Measurements from ENCODE around the gene CALD1.

The CALD1 gene

DNA sequence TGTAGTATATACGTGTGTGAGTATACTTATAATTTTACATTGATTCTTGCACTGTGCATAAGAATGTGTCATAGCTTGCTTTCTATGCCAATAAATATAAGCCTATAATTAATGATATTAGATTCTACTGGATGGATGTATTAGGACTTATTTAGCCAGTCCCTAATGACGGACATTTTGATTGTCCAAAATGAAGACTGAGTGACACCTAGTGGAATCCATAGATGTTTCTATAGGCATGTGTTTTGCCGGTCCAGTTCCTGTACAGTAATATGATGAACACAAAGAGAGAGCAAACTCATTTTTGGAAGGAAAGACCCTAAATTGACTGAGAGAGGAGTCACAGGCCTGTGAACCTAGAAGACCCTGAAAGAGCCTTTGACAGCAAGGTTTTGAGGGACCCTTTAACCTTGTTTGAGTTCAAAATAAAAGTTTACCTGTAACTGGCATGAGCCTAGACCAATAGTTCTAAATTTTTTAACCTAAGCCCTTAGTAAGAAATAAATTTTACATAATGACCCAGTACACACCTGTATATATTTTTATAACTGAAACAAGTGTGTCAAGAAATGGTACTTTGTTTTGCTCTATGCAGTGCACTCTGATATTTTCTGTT is 164.5 kb downstream of the CALD1 start:
- no peak overlapping the region for H3K27ac Mint-ChIP-seq
- H3K4me3 Mint-ChIP-seq = no peak overlapping the region
- DNase-seq = no peak
- H3K36me3 Mint-ChIP-seq (ENCODE audit: low read depth) = no peaks in the 10 kb centered on the region
- H3K4me1 Mint-ChIP-seq = peaks cover 9% of the 10 kb centered on the region
- no peaks in the 10 kb centered on the region for H3K27me3 Mint-ChIP-seq
- no peaks in the 10 kb centered on the region for H3K9me3 Mint-ChIP-seq
- no peak for ATAC-seq

GRCh38 chr7:134945691-134946090 is 166.3 kb downstream of the CALD1 start:
- Mint-ChIP-seq H3K4me3 (no peak overlapping the region), H3K27me3 (no peaks in the 10 kb centered on the region), H3K4me1 (peaks cover 9% of the 10 kb centered on the region), H3K36me3 (ENCODE audit: low read depth) (no peaks in the 10 kb centered on the region), H3K27ac (no peak overlapping the region), H3K9me3 (no peaks in the 10 kb centered on the region)
- DNase-seq = no peak
- ATAC-seq = no peak

GRCh38 chr7:134946260-134946659 is 166.8 kb downstream of the CALD1 start:
- H3K4me3 Mint-ChIP-seq = no peak overlapping the region
- H3K27ac Mint-ChIP-seq = no peak overlapping the region
- H3K4me1 Mint-ChIP-seq = peaks cover 9% of the 10 kb centered on the region
- no peaks in the 10 kb centered on the region for H3K9me3 Mint-ChIP-seq
- H3K27me3 Mint-ChIP-seq = no peaks in the 10 kb centered on the region
- no peaks in the 10 kb centered on the region for H3K36me3 Mint-ChIP-seq (ENCODE audit: low read depth)
- DNase-seq = no peak
- ATAC-seq = no peak

DNA sequence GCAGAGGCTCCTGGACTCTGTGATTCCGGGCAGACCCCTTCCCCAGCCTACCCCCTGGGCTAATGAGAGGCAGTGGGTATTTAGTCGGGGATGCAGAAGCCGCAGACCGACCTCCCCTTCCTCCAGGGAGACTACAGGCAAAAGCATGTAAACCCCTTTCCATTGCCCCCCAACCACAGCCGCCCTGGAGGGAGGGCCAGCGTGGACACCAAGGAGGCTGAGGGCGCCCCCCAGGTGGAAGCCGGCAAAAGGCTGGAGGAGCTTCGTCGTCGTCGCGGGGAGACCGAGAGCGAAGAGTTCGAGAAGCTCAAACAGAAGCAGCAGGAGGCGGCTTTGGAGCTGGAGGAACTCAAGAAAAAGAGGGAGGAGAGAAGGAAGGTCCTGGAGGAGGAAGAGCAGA is 167.9 kb downstream of the CALD1 start:
- Mint-ChIP-seq H3K27ac (no peak overlapping the region), H3K4me1 (peaks cover 9% of the 10 kb centered on the region), H3K36me3 (ENCODE audit: low read depth) (no peaks in the 10 kb centered on the region), H3K4me3 (no peak overlapping the region), H3K27me3 (no peaks in the 10 kb centered on the region), H3K9me3 (no peaks in the 10 kb centered on the region)
- no peak for DNase-seq
- ATAC-seq = no peak

DNA sequence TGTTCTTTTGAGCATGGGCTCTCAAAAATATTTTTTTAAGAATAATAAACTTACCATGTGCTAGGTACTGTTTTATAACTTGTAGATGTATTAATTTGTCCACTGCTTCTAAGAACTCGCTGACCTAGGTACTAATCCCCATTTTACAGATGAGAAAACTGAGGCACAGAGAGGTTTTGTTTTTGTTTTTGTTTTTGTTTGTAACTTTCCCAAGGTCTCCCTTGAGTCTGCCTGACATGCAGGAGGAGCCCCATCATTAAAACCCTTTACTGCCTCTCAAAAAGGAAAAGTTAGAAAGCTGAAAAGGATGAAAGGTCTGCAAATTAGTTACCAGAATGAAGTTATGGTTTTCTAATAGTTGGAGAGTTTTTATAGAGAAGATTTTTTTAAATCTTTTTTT is 168.4 kb downstream of the CALD1 start:
- ATAC-seq (no peak), DNase-seq (no peak)
- no peaks in the 10 kb centered on the region for H3K9me3 Mint-ChIP-seq
- H3K4me3 Mint-ChIP-seq = no peak overlapping the region
- H3K4me1 Mint-ChIP-seq = peaks cover 9% of the 10 kb centered on the region
- H3K36me3 Mint-ChIP-seq (ENCODE audit: low read depth) = no peaks in the 10 kb centered on the region
- H3K27me3 Mint-ChIP-seq = no peaks in the 10 kb centered on the region
- H3K27ac Mint-ChIP-seq = no peak overlapping the region

DNA sequence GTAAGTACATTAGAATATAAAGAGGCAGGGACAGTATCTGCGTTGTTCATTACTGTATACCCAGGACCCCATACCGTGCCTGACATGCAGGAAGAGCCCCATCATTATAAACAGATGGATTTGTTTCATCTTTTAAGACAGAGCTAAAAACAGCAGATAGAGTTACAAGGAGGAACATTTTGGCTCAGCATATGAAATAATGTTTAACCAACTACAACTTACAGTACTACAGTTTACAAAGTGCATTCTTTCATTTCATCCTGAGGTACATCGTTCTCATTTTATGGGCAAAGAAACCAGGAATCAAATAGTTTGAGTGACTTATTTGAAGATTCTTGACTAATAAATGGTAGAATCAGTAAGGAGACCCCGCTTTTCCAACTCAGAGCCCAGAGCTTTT is 168.8 kb downstream of the CALD1 start:
- H3K36me3 Mint-ChIP-seq (ENCODE audit: low read depth) = no peaks in the 10 kb centered on the region
- H3K9me3 Mint-ChIP-seq = no peaks in the 10 kb centered on the region
- H3K4me3 Mint-ChIP-seq = no peak overlapping the region
- H3K4me1 Mint-ChIP-seq = peaks cover 9% of the 10 kb centered on the region
- no peak overlapping the region for H3K27ac Mint-ChIP-seq
- DNase-seq (no peak), ATAC-seq (no peak)
- H3K27me3 Mint-ChIP-seq = no peaks in the 10 kb centered on the region

- H3K27ac Mint-ChIP-seq = no peak overlapping the region
- no peaks in the 10 kb centered on the region for H3K36me3 Mint-ChIP-seq (ENCODE audit: low read depth)
- ATAC-seq (no peak), DNase-seq (no peak)
- no peaks in the 10 kb centered on the region for H3K9me3 Mint-ChIP-seq
- peaks cover 9% of the 10 kb centered on the region for H3K4me1 Mint-ChIP-seq
- no peaks in the 10 kb centered on the region for H3K27me3 Mint-ChIP-seq
- H3K4me3 Mint-ChIP-seq = no peak overlapping the region
Measured at GRCh38 chr7:134948736-134949135, 169.3 kb downstream of the CALD1 start.

DNA sequence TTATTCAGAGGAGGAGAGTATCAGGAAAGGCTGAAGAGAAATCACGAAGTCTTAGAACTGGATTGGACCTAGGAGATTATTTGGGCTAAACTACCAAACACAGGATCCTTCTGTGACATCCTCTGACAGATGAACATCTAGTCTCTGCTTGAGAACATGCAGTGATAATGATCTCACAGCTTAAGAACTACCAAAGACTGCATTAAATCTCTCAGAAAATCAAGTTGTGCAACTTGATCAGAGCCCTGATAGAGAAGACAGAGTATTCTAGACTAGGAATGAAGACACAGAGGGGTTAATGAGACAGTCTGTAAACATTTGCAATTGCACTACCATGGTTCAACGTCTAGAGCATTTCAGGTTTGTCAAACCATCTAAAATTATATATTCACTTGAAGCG is 169.7 kb downstream of the CALD1 start:
- Mint-ChIP-seq H3K9me3 (no peaks in the 10 kb centered on the region), H3K27me3 (no peaks in the 10 kb centered on the region), H3K36me3 (ENCODE audit: low read depth) (no peaks in the 10 kb centered on the region), H3K4me3 (no peak overlapping the region), H3K27ac (no peak overlapping the region), H3K4me1 (peaks cover 9% of the 10 kb centered on the region)
- ATAC-seq (no peak), DNase-seq (no peak)

- no peak for DNase-seq
- H3K27ac Mint-ChIP-seq = no peak overlapping the region
- H3K36me3 Mint-ChIP-seq (ENCODE audit: low read depth) = no peaks in the 10 kb centered on the region
- H3K4me3 Mint-ChIP-seq = no peak overlapping the region
- no peaks in the 10 kb centered on the region for H3K4me1 Mint-ChIP-seq
- H3K9me3 Mint-ChIP-seq = no peaks in the 10 kb centered on the region
- no peaks in the 10 kb centered on the region for H3K27me3 Mint-ChIP-seq
- no peak for ATAC-seq
Measured at GRCh38 chr7:134954197-134955082, 175.0 kb downstream of the CALD1 start.

DNA sequence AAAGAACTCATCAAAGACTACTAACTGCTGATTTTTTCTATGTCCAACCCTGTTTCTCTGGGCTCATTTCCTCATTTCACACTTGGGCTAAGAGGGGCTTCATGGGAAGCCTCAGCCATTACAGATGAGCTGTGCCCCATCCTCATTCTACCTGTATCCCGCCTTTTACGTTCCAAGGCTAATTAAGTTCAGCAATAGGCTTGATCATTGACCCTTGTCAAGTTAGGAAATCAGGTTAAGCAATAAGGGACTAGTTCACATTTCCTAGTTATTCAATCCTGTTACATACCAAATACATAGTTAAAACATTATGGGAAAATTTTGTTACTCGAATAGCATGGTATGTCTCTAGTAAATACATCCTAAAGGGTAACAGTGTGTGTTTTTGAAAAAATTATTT is 177.6 kb downstream of the CALD1 start:
- no peak overlapping the region for H3K27ac Mint-ChIP-seq
- no peaks in the 10 kb centered on the region for H3K9me3 Mint-ChIP-seq
- no peaks in the 10 kb centered on the region for H3K27me3 Mint-ChIP-seq
- DNase-seq = no peak
- no peak for ATAC-seq
- H3K4me1 Mint-ChIP-seq = no peaks in the 10 kb centered on the region
- H3K36me3 Mint-ChIP-seq (ENCODE audit: low read depth) = no peaks in the 10 kb centered on the region
- no peak overlapping the region for H3K4me3 Mint-ChIP-seq

DNA sequence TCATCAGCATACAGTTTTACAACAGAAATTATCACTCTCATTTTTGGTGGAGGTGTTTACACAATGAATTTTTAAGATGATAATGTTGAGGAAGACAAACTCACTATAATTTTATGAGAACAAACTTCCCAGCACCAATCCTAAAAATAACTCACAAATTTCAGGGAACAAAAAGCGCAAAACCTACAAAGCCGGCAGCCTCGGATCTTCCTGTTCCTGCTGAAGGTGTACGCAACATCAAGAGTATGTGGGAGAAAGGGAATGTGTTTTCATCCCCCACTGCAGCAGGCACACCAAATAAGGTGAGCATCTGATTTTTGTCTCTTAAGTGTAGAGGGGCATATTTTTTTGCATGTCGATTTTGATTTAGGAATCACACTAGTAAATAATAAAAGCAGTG is 180.4 kb downstream of the CALD1 start:
- no peak for ATAC-seq
- Mint-ChIP-seq H3K4me1 (no peaks in the 10 kb centered on the region), H3K36me3 (ENCODE audit: low read depth) (no peaks in the 10 kb centered on the region), H3K4me3 (no peak overlapping the region), H3K27me3 (no peaks in the 10 kb centered on the region), H3K9me3 (no peaks in the 10 kb centered on the region), H3K27ac (no peak overlapping the region)
- no peak for DNase-seq

DNA sequence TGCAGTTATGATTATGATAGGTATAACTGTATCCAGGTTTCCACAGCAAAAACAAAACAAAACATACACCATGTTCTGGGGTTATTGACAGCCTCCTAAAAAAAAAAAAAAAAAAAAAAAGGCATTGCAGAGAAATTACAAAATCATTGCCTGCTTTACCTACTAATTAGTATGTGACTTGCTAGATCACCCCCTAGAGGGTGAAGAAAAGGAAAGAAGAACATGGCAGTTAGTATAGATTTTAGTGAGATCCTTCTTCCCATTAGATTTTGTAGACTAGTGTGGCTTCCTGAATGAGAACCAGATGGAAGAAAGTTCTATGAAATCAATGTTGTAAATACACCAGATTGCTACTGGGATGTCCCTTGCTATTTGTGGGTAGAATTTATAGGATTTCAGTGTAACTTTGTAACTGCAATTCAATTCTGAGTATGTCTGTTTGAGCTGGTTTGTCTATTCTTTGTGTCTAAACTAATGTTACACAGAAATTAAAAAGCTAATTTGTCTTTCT is 182.9 kb downstream of the CALD1 start:
- no peak overlapping the region for H3K4me3 Mint-ChIP-seq

DNA sequence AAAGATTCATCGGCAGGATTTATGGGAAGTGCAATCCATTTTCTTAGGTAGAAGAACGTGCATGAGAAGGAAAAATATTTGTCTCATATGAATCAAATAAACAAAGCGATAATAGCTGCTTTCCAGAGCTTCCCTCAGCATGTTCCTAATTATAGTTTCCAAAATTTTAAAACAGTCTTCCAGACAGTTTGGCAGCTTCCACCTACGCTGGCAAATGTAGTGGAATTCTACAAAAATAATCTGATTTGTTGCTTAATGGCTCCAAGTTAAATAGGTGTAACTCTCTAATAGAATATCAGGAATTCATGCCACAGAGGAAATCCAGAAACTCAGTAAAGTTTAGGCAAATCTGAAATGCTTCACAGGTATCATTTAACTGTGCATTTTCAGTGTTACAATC is 183.6 kb downstream of the CALD1 start:
- Mint-ChIP-seq H3K27me3 (no peaks in the 10 kb centered on the region), H3K27ac (no peak overlapping the region), H3K4me1 (peaks cover 2% of the 10 kb centered on the region), H3K9me3 (no peaks in the 10 kb centered on the region), H3K36me3 (ENCODE audit: low read depth) (no peaks in the 10 kb centered on the region), H3K4me3 (no peak overlapping the region)
- no peak for ATAC-seq
- no peak for DNase-seq

More for the DNA sequence above, 182.9 kb downstream of the CALD1 start:
- Mint-ChIP-seq H3K36me3 (ENCODE audit: low read depth) (no peaks in the 10 kb centered on the region), H3K9me3 (no peaks in the 10 kb centered on the region), H3K27ac (no peak overlapping the region), H3K27me3 (no peaks in the 10 kb centered on the region), H3K4me1 (no peaks in the 10 kb centered on the region)
- ATAC-seq (no peak), DNase-seq (no peak)

DNA sequence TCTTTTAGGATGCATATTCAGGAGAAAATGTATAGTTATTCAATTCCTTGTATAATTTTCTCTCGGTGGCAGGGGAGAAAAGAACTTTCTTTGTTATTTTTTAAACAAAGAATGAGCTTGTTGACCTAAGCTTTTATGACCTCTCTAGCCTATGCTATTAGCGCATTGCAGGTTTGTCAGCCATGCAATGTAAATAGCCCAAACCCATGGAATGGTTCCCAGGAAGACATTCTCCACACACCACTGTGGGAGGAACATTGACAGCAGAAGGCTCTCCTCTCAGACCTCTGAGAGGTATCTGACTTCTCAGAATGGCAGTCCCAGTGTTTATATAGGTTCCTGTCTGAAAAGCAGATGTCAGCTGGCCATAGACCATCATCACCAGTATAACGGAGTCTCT is 187.3 kb downstream of the CALD1 start:
- no peak for ATAC-seq
- no peak for DNase-seq
- no peaks in the 10 kb centered on the region for H3K36me3 Mint-ChIP-seq (ENCODE audit: low read depth)
- peaks cover 2% of the 10 kb centered on the region for H3K4me1 Mint-ChIP-seq
- no peak overlapping the region for H3K4me3 Mint-ChIP-seq
- no peak overlapping the region for H3K27ac Mint-ChIP-seq
- no peaks in the 10 kb centered on the region for H3K27me3 Mint-ChIP-seq
- no peaks in the 10 kb centered on the region for H3K9me3 Mint-ChIP-seq

DNA sequence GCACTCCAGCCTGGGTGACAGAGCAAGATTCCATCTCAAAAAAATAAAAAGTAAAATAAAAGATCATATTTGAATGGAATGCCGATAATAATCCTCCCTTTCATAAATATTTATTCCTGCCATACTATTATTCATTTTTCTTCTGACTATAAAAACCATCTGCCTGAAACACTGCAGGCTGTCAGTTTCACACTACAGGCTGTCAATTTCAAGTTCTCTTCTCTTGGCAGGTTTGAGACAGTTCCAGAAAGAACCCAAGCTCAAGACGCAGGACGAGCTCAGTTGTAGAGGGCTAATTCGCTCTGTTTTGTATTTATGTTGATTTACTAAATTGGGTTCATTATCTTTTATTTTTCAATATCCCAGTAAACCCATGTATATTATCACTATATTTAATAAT is 188.7 kb downstream of the CALD1 start:
- DNase-seq = no peak
- no peaks in the 10 kb centered on the region for H3K27me3 Mint-ChIP-seq
- no peaks in the 10 kb centered on the region for H3K36me3 Mint-ChIP-seq (ENCODE audit: low read depth)
- no peak overlapping the region for H3K4me3 Mint-ChIP-seq
- no peaks in the 10 kb centered on the region for H3K9me3 Mint-ChIP-seq
- H3K27ac Mint-ChIP-seq = no peak overlapping the region
- ATAC-seq = no peak
- H3K4me1 Mint-ChIP-seq = peaks cover 2% of the 10 kb centered on the region

Measured in activated naive CD8-positive, alpha-beta T cell treated with anti-CD3 and anti-CD28 coated beads, Interleukin-2, amount 50 U/mL, for 24 hours (primary cell).